Measurements from ENCODE around the gene B4GALT4. TPM values are rescaled to one million over a fixed set of nuclear protein-coding genes. Genes with fewer than 3 reads are reported as not detected.

B4GALT4 gene
- 10 to 100 TPM; 10.9 to 15.3 (median 14.0) TPM for total RNA-seq

GRCh38 chr3:119240591-119241434 lies at the start of gene B4GALT4:
TSS of gene B4GALT4 (minus strand) at chr3:119240878. CDS start at chr3:119230099, 10,779 bp downstream.
- TF ChIP-seq CTCF (IDR thresholded peaks at IDR 0.05; ENCODE audit: low read depth): no peak

- TF ChIP-seq CTCF (IDR thresholded peaks at IDR 0.05; ENCODE audit: low read depth): no peak
These were observed 48.7 kb upstream of the B4GALT4 start for GRCh38 chr3:119289404-119289770.

- TF ChIP-seq CTCF (IDR thresholded peaks at IDR 0.05; ENCODE audit: low read depth): no peak
These were observed 48.2 kb upstream of the B4GALT4 start for GRCh38 chr3:119288669-119289403.

GRCh38 chr3:119279584-119280243 lies 39.0 kb upstream of the B4GALT4 start:
- no peak for TF ChIP-seq CTCF (IDR thresholded peaks at IDR 0.05; ENCODE audit: low read depth)

GRCh38 chr3:119279101-119279554 lies 38.5 kb upstream of the B4GALT4 start:
- TF ChIP-seq CTCF (IDR thresholded peaks at IDR 0.05; ENCODE audit: low read depth): no peak

- no peak for TF ChIP-seq CTCF (IDR thresholded peaks at IDR 0.05; ENCODE audit: low read depth)
These were observed 36.0 kb upstream of the B4GALT4 start for GRCh38 chr3:119276680-119277079.

- TF ChIP-seq CTCF (IDR thresholded peaks at IDR 0.05; ENCODE audit: low read depth): no peak
These were observed 20.4 kb upstream of the B4GALT4 start for GRCh38 chr3:119261055-119261454.
